ENCODE measurements around the gene RNPEP.

DNA sequence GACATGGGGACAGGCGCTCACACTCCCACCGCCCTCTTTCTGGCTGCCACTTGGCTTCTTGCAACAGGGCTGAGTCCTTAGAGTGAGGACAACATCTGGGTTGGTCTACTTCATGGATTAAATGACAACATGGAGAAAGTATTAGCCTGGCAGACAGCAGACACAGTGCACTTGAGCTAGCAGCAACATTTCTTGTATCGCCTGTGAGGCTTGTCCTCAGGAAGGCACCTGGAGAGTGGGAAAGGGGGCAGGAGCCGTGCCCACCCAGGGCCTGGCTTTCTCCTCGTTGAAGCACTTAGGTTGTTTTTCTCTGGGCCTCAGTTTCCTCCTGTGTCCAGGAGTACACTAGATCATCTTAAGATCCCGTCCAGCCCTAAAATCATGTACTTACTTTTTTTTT lies 31.6 kb downstream of the RNPEP start:
- TF ChIP-seq, protein P1, sequence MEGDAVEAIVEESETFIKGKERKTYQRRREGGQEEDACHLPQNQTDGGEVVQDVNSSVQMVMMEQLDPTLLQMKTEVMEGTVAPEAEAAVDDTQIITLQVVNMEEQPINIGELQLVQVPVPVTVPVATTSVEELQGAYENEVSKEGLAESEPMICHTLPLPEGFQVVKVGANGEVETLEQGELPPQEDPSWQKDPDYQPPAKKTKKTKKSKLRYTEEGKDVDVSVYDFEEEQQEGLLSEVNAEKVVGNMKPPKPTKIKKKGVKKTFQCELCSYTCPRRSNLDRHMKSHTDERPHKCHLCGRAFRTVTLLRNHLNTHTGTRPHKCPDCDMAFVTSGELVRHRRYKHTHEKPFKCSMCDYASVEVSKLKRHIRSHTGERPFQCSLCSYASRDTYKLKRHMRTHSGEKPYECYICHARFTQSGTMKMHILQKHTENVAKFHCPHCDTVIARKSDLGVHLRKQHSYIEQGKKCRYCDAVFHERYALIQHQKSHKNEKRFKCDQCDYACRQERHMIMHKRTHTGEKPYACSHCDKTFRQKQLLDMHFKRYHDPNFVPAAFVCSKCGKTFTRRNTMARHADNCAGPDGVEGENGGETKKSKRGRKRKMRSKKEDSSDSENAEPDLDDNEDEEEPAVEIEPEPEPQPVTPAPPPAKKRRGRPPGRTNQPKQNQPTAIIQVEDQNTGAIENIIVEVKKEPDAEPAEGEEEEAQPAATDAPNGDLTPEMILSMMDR (conservative IDR thresholded peaks at IDR 0.05; ENCODE audit: low read depth in 2 of 2): no peak
- TF ChIP-seq, protein P2, sequence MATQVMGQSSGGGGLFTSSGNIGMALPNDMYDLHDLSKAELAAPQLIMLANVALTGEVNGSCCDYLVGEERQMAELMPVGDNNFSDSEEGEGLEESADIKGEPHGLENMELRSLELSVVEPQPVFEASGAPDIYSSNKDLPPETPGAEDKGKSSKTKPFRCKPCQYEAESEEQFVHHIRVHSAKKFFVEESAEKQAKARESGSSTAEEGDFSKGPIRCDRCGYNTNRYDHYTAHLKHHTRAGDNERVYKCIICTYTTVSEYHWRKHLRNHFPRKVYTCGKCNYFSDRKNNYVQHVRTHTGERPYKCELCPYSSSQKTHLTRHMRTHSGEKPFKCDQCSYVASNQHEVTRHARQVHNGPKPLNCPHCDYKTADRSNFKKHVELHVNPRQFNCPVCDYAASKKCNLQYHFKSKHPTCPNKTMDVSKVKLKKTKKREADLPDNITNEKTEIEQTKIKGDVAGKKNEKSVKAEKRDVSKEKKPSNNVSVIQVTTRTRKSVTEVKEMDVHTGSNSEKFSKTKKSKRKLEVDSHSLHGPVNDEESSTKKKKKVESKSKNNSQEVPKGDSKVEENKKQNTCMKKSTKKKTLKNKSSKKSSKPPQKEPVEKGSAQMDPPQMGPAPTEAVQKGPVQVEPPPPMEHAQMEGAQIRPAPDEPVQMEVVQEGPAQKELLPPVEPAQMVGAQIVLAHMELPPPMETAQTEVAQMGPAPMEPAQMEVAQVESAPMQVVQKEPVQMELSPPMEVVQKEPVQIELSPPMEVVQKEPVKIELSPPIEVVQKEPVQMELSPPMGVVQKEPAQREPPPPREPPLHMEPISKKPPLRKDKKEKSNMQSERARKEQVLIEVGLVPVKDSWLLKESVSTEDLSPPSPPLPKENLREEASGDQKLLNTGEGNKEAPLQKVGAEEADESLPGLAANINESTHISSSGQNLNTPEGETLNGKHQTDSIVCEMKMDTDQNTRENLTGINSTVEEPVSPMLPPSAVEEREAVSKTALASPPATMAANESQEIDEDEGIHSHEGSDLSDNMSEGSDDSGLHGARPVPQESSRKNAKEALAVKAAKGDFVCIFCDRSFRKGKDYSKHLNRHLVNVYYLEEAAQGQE (IDR thresholded peaks at IDR 0.05; ENCODE audit: unreplicated experiment): no peak
- TF ChIP-seq CREB1 (CRISPR knock-in tag; IDR thresholded peaks at IDR 0.05; ENCODE audit: low read depth) (no peak), EZH2 (IDR thresholded peaks at IDR 0.05; ENCODE audit: low read depth, unreplicated experiment) (no peak), POLR2AphosphoS5 (IDR thresholded peaks at IDR 0.05; ENCODE audit: low read depth) (no peak)
- TF ChIP-seq, protein P3, sequence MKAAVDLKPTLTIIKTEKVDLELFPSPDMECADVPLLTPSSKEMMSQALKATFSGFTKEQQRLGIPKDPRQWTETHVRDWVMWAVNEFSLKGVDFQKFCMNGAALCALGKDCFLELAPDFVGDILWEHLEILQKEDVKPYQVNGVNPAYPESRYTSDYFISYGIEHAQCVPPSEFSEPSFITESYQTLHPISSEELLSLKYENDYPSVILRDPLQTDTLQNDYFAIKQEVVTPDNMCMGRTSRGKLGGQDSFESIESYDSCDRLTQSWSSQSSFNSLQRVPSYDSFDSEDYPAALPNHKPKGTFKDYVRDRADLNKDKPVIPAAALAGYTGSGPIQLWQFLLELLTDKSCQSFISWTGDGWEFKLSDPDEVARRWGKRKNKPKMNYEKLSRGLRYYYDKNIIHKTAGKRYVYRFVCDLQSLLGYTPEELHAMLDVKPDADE (IDR thresholded peaks at IDR 0.05): no peak

Data from GM23338 (cell line).